Omental fat pad (tissue), 4 donors: Measurements from ENCODE around the gene MAPK10. TPM values are rescaled to one million over a fixed set of nuclear protein-coding genes. Genes with fewer than 3 reads are reported as not detected.
A peak's percentile ranks its signal among the peaks of the same experiment; 100 is the strongest.

Experiments used
- ATAC-seq: fragments of 150-250 bp; one replicate; pipeline ENCODE4 v1.9.1; 2016; ENCODE audit warnings: mild to moderate bottlenecking, moderate library complexity; ENCODE audit not compliant: low FRiP score
- DNase-seq: peaks from one replicate; pipeline ENCODE4 v3.0.0-alpha.2; 2019; ENCODE audit warnings: low spot score
- total RNA-seq, 4 donors: library from RNA; depleted of rRNA; stranded (reverse); fragments of >200 nt; gene quantifications; one replicate each; pipeline ENCODE4 v1.1.0, GENCODE V29; 2016
- TF ChIP-seq, protein P1 (sequence below), 3 donors: fragments of 450-650 bp; IDR thresholded peaks; one replicate each; pipeline ENCODE4 v1.5.1; 2016 to 2017; ENCODE audit warnings: antibody characterized with exemption in 3 of 3, mild to moderate bottlenecking in 3 of 3, moderate library complexity in 2 of 3

Gene MAPK10
- total RNA-seq, 4 donors from 2014 or later: 38.5 to 51.3 (median 41.4) TPM

DNA sequence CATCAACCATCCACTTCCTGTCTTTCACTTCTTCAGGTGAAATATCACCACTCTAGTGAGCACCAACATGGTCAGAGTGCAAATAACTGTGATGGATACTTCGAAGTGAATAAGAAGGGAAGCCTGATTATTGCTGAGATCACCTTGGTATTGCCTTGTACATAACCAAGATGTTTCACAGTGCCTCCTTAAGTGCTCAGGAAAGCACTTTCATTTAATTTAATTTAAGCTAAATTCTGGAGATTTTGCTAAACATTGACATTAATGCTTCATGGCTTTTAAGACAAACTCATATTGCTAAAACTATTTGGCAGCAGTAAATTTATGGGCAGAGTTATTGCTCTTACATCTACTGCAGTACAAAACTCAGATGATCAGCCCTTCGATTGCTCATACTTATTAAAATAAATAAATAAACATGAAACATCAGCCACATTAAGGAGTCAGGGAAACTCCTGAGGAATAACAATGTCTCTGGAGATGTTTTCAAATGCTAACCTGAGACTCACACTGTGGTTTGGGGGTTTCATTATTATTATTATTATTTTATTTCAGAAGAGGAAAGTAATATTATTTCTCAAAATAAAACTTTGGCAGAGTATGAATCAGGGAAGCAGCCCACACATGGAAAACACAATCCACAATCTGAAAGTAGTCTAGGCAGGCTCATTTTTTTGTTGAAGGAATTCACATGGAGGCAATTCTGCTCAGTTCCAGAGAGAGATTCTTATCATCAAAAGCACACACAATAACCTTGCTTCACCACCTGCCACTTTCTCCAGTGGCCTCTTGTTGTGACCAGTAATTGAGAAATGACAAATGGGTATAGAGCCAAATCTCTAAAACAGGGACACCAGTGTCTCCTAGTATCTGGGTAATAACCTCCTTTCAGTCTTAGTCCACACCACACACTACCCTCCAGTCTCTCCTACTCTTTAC lies 344.2 kb downstream of the MAPK10 start:
- ATAC-seq: no peak
- DNase-seq: no peak
- TF ChIP-seq, protein P1, sequence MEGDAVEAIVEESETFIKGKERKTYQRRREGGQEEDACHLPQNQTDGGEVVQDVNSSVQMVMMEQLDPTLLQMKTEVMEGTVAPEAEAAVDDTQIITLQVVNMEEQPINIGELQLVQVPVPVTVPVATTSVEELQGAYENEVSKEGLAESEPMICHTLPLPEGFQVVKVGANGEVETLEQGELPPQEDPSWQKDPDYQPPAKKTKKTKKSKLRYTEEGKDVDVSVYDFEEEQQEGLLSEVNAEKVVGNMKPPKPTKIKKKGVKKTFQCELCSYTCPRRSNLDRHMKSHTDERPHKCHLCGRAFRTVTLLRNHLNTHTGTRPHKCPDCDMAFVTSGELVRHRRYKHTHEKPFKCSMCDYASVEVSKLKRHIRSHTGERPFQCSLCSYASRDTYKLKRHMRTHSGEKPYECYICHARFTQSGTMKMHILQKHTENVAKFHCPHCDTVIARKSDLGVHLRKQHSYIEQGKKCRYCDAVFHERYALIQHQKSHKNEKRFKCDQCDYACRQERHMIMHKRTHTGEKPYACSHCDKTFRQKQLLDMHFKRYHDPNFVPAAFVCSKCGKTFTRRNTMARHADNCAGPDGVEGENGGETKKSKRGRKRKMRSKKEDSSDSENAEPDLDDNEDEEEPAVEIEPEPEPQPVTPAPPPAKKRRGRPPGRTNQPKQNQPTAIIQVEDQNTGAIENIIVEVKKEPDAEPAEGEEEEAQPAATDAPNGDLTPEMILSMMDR (IDR thresholded peaks at IDR 0.05): no peak

DNA sequence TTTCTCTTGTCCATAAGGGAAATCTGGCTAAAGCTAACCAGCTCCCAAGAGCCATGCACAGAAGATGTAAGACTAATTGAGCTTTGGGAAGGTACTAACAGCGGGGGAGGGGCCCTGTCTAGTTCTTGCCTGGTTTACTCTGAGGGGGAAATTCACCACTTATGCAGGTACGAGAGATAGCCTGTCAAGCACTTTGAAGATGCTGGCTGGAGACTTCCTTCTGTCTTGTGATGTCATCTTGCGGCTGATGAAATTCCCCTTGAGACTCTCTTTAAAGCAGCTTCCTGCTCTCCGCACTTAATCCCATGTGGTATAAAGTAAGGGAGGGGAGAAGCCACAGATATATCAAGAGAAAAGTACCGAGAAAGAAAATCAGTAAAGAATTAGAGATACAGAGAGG lies 345.3 kb downstream of the MAPK10 start:
- DNase-seq: no peak
- TF ChIP-seq, protein P1 (IDR thresholded peaks at IDR 0.05): no peak
- no peak for ATAC-seq

DNA sequence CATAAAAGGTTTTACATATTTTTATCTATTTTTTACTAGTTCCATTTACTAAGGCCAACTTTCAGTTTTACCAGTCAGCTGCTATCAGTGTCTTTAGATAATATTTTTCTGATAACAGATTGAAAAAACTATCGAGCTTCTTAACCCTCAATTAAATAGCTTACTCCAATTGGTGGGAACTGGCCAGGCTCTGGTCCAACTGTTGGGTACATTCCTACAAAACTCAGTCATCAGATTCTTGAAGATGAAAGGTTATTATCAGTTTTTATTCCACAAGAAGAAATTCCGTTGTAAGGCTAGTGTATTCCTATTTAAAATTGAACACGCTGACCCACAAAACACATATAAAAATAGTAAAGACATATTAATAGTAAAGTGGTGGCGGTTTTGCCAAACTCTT lies 346.2 kb downstream of the MAPK10 start:
- TF ChIP-seq, protein P1 (IDR thresholded peaks at IDR 0.05): no peak
- ATAC-seq: no peak

DNA sequence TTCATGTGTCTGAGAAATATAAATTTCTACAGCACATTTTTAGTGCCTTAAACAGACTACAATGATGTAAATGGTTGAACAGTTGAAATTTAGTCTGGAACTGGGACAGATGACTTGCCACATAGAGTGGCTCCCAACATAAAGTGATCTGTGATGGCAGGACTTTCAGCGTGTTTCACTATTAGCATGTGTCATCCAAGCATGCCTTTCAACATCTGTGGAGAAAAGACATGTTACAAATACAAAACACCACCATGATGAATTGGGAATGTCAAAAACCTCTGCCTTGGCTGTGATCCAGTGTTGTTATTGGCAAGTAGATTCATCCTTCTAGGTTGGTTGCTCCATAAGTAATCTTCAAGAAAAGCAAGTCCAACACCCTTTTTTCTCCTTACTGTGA lies 348.7 kb downstream of the MAPK10 start:
- TF ChIP-seq, protein P1 (IDR thresholded peaks at IDR 0.05): no peak
- ATAC-seq: peak; percentile 43
- no peak for DNase-seq

More for the DNA sequence above, 346.2 kb downstream of the MAPK10 start:
- DNase-seq: no peak

DNA sequence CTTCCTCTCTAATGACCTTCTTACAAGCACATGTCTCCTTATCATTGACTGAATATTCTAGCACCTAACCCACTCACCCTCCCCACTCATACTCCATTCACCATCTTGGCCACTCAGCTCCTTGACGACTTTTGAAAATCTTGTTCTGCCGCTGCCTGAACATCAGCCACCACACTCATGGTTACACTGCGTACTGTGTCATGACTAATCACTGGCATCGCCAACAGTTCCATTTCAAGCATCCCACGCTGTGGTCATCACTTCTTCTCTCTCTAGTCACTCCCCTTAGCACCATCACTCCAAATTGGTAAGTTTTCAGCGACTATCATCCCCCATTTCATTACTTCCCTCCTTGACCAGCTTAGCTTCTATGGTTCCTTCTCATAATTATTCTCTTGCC lies 352.8 kb downstream of the MAPK10 start:
- ATAC-seq: no peak
- TF ChIP-seq, protein P1 (IDR thresholded peaks at IDR 0.05): no peak

DNA sequence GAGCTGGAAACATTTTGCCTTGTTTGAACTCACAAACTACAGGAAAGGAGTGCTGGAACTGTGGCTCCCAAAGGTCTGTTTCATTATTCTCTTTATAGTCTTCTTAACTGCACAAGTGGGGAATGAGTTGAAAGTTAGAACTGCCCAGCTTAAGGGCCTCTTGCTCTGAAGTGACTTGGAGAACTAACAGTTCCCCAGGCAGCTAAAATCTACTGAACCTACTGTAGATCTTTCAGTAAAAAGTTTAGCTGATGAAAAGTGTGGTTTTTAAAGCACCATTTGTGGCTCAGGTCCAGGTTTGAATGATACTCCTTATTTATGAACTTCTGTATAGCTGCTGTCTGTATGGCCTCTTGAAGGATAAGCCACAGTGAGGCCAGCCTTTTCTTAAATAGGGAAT lies 353.8 kb downstream of the MAPK10 start:
- ATAC-seq: no peak
- TF ChIP-seq, protein P1 (IDR thresholded peaks at IDR 0.05): no peak
- no peak for DNase-seq

More for the DNA sequence above, 352.8 kb downstream of the MAPK10 start:
- no peak for DNase-seq

DNA sequence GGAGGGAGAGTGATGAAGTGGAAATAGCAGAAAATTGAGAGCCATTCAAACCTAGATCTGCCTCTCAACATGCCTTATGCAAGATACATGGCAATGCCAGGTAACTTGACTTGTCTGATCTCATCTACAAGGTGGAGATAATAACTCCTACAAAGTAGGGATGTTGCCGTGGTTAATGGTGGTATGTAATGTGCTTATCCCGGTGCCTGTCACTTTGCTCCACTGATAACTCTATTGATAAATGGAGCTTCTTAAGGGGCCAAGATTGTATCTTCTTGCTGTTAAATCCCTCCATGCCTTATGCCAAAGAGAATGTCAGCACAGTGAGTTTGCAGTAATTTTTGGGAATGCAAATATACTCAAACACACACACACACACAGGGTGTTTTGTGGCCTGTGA lies 355.8 kb downstream of the MAPK10 start:
- no peak for DNase-seq
- no peak for ATAC-seq
- TF ChIP-seq, protein P1 (IDR thresholded peaks at IDR 0.05): no peak
